Endothelial cell of umbilical vein (primary cell): ENCODE data around the gene ZNF420. TPM values are rescaled to one million over a fixed set of nuclear protein-coding genes. Genes with fewer than 3 reads are reported as not detected.

Source experiments
- BruUV-seq: library from RNA; stranded (reverse); fragments of 400-500 nt; replicated peaks from 2 replicates; lab custom pipeline; 2021; lab: Mats Ljungman, UMichigan
- CTCF ChIA-PET: fragments of 300-600, 350-600 bp; sonication (Branson Sonifier 250); formaldehyde crosslinking; loops from one replicate; lab custom pipeline; 2021; ENCODE audit warnings: antibody characterized with exemption, inconsistent platforms; lab: Charles Lee
- POLR2A ChIA-PET: fragments of 300-600, 350-600 bp; sonication (Branson Sonifier 250); formaldehyde crosslinking; loops from one replicate; lab custom pipeline; 2021; ENCODE audit warnings: antibody characterized with exemption, inconsistent platforms; lab: Charles Lee
- DNase-seq: peaks from one replicate; pipeline ENCODE4 v3.0.0-alpha.2; 2011; ENCODE audit warnings: low read depth, low spot score
- FAIRE-seq: peaks from 2 replicates; lab custom pipeline; 2011; peaks lifted over from hg19 to GRCh38; lab: Jason Lieb, UNC
- H2AFZ ChIP-seq: 2 replicates; pipeline ENCODE4 v1.6.0; 2012; ENCODE audit warnings: low read depth, low read length, control low read depth, inconsistent platforms
- H3K27ac ChIP-seq: 2 replicates; pipeline ENCODE4 v1.5.1; 2011; ENCODE audit warnings: low read depth, mild to moderate bottlenecking, control low read depth, low read length, moderate library complexity; ENCODE audit not compliant: insufficient read depth
- H3K27me3 ChIP-seq, 2 experiments: 2 replicates each; pipeline versions ENCODE4 v1.6.0 to v1.6.1; 2011; ENCODE audit warnings: low read length in 2 of 2, mixed read lengths in 1 of 2; ENCODE audit not compliant: control insufficient read depth in 2 of 2, insufficient read depth in 2 of 2
- H3K36me3 ChIP-seq, 2 experiments: 2 replicates in 1 of 2; 3 replicates in 1 of 2; pipeline ENCODE4 v1.5.1; 2011; ENCODE audit warnings: low read length in 2 of 2, mild to moderate bottlenecking in 1 of 2, moderate library complexity in 1 of 2; ENCODE audit not compliant: control insufficient read depth in 2 of 2, insufficient read depth in 2 of 2; ENCODE audit errors: extremely low read depth in 1 of 2
- H3K4me1 ChIP-seq: 3 replicates; pipeline ENCODE4 v1.5.1; 2011; ENCODE audit warnings: mild to moderate bottlenecking, low read length; ENCODE audit not compliant: control insufficient read depth, insufficient read depth; ENCODE audit errors: extremely low read depth
- H3K4me2 ChIP-seq: 2 replicates; pipeline ENCODE4 v1.6.1; 2011; ENCODE audit warnings: low read length, control low read depth, mixed read lengths; ENCODE audit not compliant: insufficient read depth
- H3K4me3 ChIP-seq, 3 experiments: fragments of 200-600 bp in 1 of 3; sonication (generic), shearing (Covaris generic) in 1 of 3; replicated peaks in 1 of 3; 2 replicates each; pipeline ENCODE4 v1.5.1; 2011 to 2016; ENCODE audit warnings: control low read depth in 3 of 3, low read length in 3 of 3, mild to moderate bottlenecking in 2 of 3, inconsistent platforms in 1 of 3, low read depth in 1 of 3, moderate library complexity in 1 of 3; ENCODE audit not compliant: insufficient read depth in 1 of 3
- H3K79me2 ChIP-seq: 2 replicates; pipeline ENCODE4 v1.6.0; 2012; ENCODE audit warnings: low read length, inconsistent platforms; ENCODE audit not compliant: control insufficient read depth, insufficient read depth
- H3K9ac ChIP-seq: replicated peaks from 2 replicates; pipeline ENCODE3; 2011; ENCODE audit warnings: low read length, control low read depth; ENCODE audit not compliant: insufficient read depth; ENCODE audit errors: extremely low read depth
- H3K9me1 ChIP-seq: replicated peaks from 3 replicates; pipeline ENCODE4 v1.6.0; 2011; ENCODE audit warnings: mild to moderate bottlenecking, low read length; ENCODE audit not compliant: control insufficient read depth, insufficient read depth; ENCODE audit errors: extremely low read depth
- H3K9me3 ChIP-seq: replicated peaks from 2 replicates; pipeline ENCODE4 v1.5.1; 2012; ENCODE audit warnings: low read length, inconsistent platforms; ENCODE audit not compliant: control insufficient read depth, insufficient read depth
- H4K20me1 ChIP-seq: replicated peaks from 2 replicates; pipeline ENCODE3; 2011; ENCODE audit warnings: mild to moderate bottlenecking, low read length; ENCODE audit not compliant: control insufficient read depth, insufficient read depth; ENCODE audit errors: extremely low read depth
- CTCF ChIP-seq, 2 donors: IDR thresholded peaks; 1 replicate in 1 of 2; 2 replicates in 1 of 2; pipeline ENCODE4 v1.5.1; 2011; ENCODE audit warnings: low read length in 2 of 2, mild to moderate bottlenecking in 2 of 2, moderate library complexity in 2 of 2, control low read depth in 1 of 2, inconsistent platforms in 1 of 2, low read depth in 1 of 2; ENCODE audit not compliant: insufficient read depth in 1 of 2; ENCODE audit errors: extremely low read depth in 1 of 2
- EZH2 ChIP-seq: IDR thresholded peaks from 2 replicates; pipeline ENCODE4 v1.6.1; 2012; ENCODE audit warnings: borderline replicate concordance, low read depth, mild to moderate bottlenecking, moderate library complexity, low read length, inconsistent platforms; ENCODE audit not compliant: severe bottlenecking
- FOS ChIP-seq: IDR thresholded peaks from 2 replicates; pipeline ENCODE4 v1.6.1; 2011; ENCODE audit warnings: mild to moderate bottlenecking, low read length, moderate library complexity, borderline replicate concordance; ENCODE audit not compliant: insufficient read depth
- GATA2 ChIP-seq: IDR thresholded peaks from 2 replicates; pipeline ENCODE4 v1.7.0; 2011; ENCODE audit warnings: low read depth, mild to moderate bottlenecking, moderate library complexity, mixed read lengths, low read length; ENCODE audit not compliant: insufficient read length, insufficient read depth
- JUN ChIP-seq: IDR thresholded peaks from 2 replicates; pipeline ENCODE4 v1.6.1; 2011; ENCODE audit warnings: borderline replicate concordance, low read depth; ENCODE audit not compliant: insufficient read length, insufficient read depth
- MYC ChIP-seq: IDR thresholded peaks from one replicate; pipeline ENCODE4 v1.6.1; 2011; ENCODE audit warnings: mild to moderate bottlenecking, low read depth, low read length
- POLR2A ChIP-seq: IDR thresholded peaks from 2 replicates; pipeline ENCODE4 v1.6.1; 2012; ENCODE audit warnings: low read depth, mild to moderate bottlenecking, control low read depth, low read length
- POLR2AphosphoS5 ChIP-seq: IDR thresholded peaks from 2 replicates; pipeline ENCODE4 v1.6.1; 2012; ENCODE audit warnings: low read depth, mild to moderate bottlenecking, control low read depth, low read length, moderate library complexity; ENCODE audit not compliant: insufficient read depth
- dilution Hi-C: fragments of 300-500 bp; cut with MboI; formaldehyde crosslinking; loops from one replicate; pipeline ENCODE4 v1.15.0; 2019; ENCODE audit warnings: low sequenced_read_pairs; ENCODE audit not compliant: extremely low pct_ligation_motif_present
- intact Hi-C: fragments of 100-400 bp; cut with micrococcal nuclease; formaldehyde crosslinking; loops from one replicate; pipeline ENCODE4 v1.10.0; 2022
- polyA plus RNA-seq, 4 experiments: library from polyadenylated mRNA; depleted of rRNA in 3 of 4; stranded (reverse) in 3 of 4; unstranded in 1 of 4; fragments of >200 nt; gene quantifications; 2 replicates each; pipeline versions ENCODE4 v1.2.1 to v1.2.3, GENCODE V29; 2011 to 2012; ENCODE audit warnings: missing spikeins in 1 of 4
- total RNA-seq: library from RNA; stranded (reverse); gene quantifications from 2 replicates; pipeline ENCODE4 v1.2.3, GENCODE V29; 2021
- TF ChIP-seq, protein P1 (sequence below): IDR thresholded peaks from 2 replicates; pipeline ENCODE4 v1.6.1; 2011; ENCODE audit not compliant: insufficient read depth, insufficient read length

Gene ZNF420
- total and polyA plus RNA-seq, 2 donors (not counting 3 experiments of a cell fraction or from before 2014, with no cell fraction given) = 1.3 to 5.3 TPM

GRCh38 chr19:37074111-37074510 is 4.1 kb upstream of the ZNF420 start:
- no peaks in the 10 kb centered on the region for H3K9me1 ChIP-seq
- peaks cover 5% of the 10 kb centered on the region for H3K79me2 ChIP-seq
- H3K9me3 ChIP-seq = no peaks in the 10 kb centered on the region
- no peak overlapping the region for H3K4me3 ChIP-seq
- H3K4me1 ChIP-seq = peaks cover 7% of the 10 kb centered on the region
- no peak overlapping the region for H3K27ac ChIP-seq
- intact Hi-C loops = loop anchor here (10.0 kb wide), 1 partner anchor 549 kb away; the partner anchor contains the start of gene ZNF260
- BruUV-seq = no TSS peak
- H3K36me3 ChIP-seq = no peaks in the 10 kb centered on the region
- H2AFZ ChIP-seq = no peak overlapping the region
- ChIA-PET POLR2A (no interaction called here), CTCF (no interaction called here)
- H3K9ac ChIP-seq = no peak overlapping the region
- H3K4me2 ChIP-seq = no peak overlapping the region
- DNase-seq (no peak), FAIRE-seq (no peak)
- no peak for TF ChIP-seq CTCF (IDR thresholded peaks at IDR 0.05; ENCODE audit: extremely low read depth in 1 of 2, insufficient read depth in 1 of 2, low read depth in 1 of 2, low read length in 2 of 2)
- no peak for TF ChIP-seq JUN
- no peak for TF ChIP-seq EZH2
- no peak for TF ChIP-seq POLR2AphosphoS5
- no peak for TF ChIP-seq POLR2A
- TF ChIP-seq, protein P1, sequence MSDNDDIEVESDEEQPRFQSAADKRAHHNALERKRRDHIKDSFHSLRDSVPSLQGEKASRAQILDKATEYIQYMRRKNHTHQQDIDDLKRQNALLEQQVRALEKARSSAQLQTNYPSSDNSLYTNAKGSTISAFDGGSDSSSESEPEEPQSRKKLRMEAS = no peak
- TF ChIP-seq GATA2 = no peak
- no peak for TF ChIP-seq FOS
- no peak for TF ChIP-seq MYC
- H4K20me1 ChIP-seq = no peaks in the 10 kb centered on the region
- H3K27me3 ChIP-seq = no peaks in the 10 kb centered on the region
- dilution Hi-C loops = no loop called here
